Activated T-helper 1 cell treated with anti-CD3 and anti-CD28 coated beads, Interleukin-2, amount 50 U/mL, for 16 hours (primary cell): Measurements from ENCODE around the gene RNF169.

ENCODE experiments used
- DNase-seq, 2 donors: peaks; one replicate each; pipeline ENCODE4 v3.0.0-alpha.2; 2020; ENCODE audit warnings: low read depth in 1 of 2, low spot score in 1 of 2

The RNF169 gene, protein sequence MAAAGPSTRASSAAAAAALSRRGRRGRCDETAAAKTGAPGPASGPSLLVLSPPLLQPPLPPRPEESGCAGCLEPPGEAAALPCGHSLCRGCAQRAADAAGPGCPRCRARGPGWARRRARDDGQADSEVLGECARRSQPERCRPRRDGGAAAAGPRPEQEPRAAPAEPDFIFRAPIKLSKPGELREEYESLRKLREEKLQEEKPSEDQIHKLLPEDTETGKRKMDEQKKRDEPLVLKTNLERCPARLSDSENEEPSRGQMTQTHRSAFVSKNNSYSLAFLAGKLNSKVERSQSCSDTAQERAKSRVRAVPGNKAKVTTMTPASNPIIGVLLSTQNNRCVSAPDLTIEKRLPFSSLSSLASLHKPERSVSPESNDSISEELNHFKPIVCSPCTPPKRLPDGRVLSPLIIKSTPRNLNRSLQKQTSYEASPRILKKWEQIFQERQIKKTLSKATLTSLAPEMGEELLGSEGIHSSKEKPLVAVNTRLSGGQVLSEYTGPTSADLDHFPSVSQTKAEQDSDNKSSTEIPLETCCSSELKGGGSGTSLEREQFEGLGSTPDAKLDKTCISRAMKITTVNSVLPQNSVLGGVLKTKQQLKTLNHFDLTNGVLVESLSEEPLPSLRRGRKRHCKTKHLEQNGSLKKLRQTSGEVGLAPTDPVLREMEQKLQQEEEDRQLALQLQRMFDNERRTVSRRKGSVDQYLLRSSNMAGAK

DNA sequence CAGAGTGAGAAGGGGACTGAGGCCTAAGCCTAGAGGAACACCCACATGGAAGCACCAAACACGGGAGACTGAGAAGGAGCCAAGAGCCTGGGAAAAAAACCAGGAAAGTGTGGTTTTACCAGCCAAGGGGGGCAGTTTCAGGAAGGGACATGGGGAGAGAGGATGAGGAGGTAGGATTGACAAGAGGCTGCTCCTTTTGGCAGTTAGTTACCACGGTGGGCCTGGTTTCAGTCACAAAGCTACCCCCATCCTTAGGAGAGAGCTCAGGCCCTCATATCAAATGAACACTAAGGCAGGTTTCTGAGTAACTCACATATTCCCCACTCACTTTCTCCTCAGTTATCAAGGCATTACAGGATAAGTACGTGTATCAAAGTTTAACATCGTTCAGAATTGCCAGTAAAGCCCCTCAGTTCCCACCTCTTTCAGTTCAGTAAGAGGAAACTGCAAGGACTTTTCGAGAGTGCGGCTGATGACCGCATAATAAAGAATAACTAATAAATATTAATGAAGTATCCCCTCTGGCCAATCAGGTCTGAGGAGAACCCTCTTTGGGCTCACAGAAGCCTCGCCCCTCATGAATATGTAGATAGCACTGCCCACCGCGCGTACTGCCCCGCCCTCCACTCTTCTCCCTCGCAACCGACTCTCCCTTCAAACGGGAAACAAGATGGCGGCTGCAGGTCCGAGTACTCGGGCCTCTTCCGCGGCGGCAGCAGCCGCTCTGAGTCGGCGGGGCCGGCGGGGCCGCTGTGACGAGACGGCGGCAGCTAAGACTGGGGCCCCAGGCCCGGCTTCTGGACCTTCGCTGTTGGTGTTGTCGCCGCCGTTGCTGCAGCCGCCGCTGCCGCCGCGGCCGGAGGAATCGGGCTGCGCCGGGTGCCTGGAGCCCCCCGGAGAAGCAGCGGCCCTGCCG is at the start of gene RNF169:
TSS of gene RNF169 (plus strand) at position 639 of the 916 bp plus-strand sequence. CDS start at position 671, 32 bp downstream.
- peak; percentile 80 for DNase-seq

- DNase-seq, result no peak
Observed at GRCh38 chr11:74699615-74700396, 48.8 kb upstream of the RNF169 start.

GRCh38 chr11:74701351-74701750 is 47.3 kb upstream of the RNF169 start:
- no peak for DNase-seq

- peak; percentile 15 to 21 for DNase-seq
Observed at GRCh38 chr11:74702383-74703007, 46.2 kb upstream of the RNF169 start.

DNA sequence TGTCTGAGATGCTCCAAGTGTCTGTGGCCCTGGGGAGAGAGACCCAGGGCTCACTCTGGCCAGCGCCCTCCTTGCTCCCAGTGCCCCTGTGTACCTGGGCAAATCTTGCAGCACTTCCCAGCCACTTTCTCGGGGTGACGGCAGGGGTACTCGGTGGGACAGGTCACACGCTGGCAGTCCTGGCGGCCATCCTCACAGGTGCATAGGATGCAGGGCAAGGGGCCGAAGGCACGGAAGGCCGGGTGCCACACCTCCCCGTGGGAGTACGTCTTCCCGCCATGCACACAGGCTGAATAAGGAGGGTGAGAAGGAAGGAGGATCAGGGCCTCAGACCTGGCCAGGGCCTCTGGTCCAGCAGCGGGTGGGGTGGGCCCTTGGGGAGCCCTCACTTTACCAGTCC is 45.4 kb upstream of the RNF169 start:
- no peak for DNase-seq

DNA sequence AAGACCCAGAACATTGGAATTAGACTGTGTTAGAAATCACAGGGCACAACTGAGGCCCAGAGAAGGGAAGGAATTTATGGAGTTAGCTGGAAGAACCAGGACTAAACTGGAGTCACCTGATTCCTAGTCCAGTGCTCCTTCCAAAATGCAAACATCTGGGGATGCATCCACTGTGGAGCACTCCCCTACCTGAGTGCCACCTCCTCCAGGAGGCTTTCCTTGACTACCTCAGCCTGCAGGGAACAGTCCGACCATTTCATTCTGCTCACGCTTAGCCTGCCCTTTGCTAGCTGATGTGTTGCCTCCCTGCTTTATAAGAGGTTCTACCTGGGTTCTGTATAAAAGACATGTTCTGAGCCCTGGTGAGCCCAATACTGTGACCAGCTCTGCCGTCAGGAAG is 41.5 kb upstream of the RNF169 start:
- DNase-seq, result no peak

GRCh38 chr11:74707602-74708510 is 40.8 kb upstream of the RNF169 start:
- no peak for DNase-seq

DNA sequence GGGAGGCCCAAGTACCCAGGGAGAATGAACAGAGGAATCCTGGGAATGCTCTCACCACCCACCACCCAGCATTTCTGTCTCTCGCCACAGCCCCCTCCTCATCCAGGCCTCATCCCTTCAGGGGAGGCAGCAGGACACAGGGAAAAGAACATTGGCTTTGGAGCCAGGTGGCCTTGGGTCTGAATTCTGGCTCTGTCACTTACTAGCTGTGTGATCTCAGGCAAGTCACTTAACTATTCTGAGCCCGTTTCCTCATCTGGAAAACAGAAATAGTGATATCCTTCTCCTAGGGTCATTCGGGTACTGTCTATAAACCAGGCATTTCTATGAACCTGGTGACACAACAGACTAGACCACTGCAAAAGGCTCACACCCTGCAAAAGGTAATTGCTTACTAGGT is 39.5 kb upstream of the RNF169 start:
- DNase-seq, result no peak

DNA sequence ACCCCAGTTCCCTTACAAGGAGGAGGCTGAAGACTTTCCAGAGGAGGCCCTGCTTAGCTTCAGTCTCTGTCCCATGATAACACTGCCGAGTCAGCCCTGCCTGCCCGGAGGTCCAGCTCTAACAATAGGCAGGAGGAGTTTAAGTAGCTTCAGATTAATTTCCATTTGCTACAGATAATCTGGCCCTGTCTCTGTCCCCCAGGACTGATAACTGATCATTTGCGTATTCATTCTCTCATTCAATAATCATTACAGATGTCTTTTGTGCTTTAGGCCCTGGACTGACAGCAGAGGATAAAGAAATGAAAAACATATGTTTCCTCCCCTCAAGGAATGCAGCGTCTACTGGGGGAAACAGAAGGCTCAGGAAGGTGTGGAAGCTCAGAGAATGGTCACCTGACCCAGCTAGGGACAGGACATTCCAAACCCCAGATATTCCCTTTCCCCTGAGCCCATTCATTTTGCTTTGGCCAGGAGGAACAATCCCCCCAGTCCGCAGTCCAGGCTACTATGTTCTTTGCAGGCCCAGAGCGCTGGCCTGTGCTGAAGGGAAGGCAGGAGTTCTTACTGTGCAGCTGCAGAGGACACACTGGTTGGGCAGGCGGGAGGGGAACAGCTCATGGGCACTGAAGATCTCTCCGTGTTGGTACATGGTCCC is 38.2 kb upstream of the RNF169 start:
- no peak for DNase-seq

- no peak for DNase-seq
Observed at GRCh38 chr11:74713686-74714085, 35.0 kb upstream of the RNF169 start.

- no peak for DNase-seq
Observed at GRCh38 chr11:74714904-74715303, 33.7 kb upstream of the RNF169 start.

DNA sequence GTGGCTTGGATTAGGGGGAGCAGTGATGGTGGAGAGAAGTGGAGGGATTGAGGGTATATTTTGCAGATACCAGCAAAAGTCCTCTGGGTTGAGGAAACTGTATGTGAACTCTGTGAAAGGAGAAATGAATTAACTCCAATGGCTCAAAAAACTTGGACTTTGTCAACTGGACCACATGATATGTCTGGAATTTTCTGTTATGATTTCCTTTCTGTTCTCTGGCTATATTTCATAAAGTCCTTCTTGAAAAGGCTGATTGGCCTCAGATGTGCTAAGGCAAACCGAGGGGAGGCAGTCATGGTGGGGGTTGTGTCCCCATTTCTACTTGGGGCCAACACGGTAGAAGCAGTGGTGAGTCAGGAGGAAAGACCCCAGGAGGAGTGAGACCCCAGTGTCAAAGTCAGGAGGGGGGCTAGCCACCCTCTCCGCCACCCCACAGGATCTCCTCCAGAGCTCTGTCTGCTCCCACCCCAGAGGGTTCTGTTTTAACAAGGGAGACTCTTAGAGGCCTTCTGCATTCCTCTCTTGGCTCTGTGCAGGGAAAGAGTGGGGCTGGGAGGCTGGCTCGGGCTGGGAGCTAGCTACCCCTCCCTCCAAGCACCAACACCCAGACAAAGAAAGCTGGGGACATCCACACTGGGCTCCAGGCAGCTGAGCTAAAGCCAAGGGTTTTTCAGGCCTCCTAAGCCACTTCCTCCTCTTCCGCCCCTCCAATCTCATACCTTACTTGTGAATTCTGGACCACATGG is 31.3 kb upstream of the RNF169 start:
- no peak for DNase-seq

GRCh38 chr11:74719011-74719410 is 29.6 kb upstream of the RNF169 start:
- no peak for DNase-seq

- no peak for DNase-seq
Observed at GRCh38 chr11:74720596-74721478, 27.8 kb upstream of the RNF169 start.

GRCh38 chr11:74721479-74721835 is 27.2 kb upstream of the RNF169 start:
- DNase-seq, result no peak

DNA sequence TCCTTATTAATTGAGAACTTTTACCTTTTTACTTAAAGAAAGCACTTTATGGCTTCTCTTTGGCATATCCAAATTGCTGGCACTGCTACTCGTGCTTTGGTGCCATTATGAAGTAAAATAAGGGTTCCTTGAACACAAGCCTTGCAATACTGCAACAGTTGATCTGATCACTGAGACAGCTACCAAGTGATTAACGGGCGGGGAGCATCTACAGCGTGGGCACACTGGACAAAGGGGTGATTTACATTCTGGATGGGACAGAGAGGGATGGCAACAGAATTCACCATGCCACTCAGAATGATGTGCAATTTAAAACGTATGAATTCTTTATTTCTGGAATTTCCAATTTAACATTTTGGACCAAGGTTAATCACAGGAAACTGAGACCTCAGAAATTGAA is 25.1 kb upstream of the RNF169 start:
- no peak for DNase-seq

GRCh38 chr11:74725701-74726100 is 22.9 kb upstream of the RNF169 start:
- DNase-seq, result no peak
